HG02852 (cell line): ENCODE measurements around the gene NEMP1.
"Not testable (repeated sequence)": the region's sequence is repeated elsewhere in the genome, so short reads cannot be mapped to it uniquely, and the experiment has no call there.

Source experiments
- ATAC-seq: cut with Tn5 transposase; IDR thresholded peaks from one replicate; pipeline ENCODE4 v1.9.1; 2021; ENCODE audit warnings: mild to moderate bottlenecking, moderate library complexity; ENCODE audit not compliant: unreplicated experiment

Gene NEMP1

GRCh38 chr12:57091638-57092528 lies 13.3 kb upstream of the NEMP1 start:
- no peak for ATAC-seq

DNA sequence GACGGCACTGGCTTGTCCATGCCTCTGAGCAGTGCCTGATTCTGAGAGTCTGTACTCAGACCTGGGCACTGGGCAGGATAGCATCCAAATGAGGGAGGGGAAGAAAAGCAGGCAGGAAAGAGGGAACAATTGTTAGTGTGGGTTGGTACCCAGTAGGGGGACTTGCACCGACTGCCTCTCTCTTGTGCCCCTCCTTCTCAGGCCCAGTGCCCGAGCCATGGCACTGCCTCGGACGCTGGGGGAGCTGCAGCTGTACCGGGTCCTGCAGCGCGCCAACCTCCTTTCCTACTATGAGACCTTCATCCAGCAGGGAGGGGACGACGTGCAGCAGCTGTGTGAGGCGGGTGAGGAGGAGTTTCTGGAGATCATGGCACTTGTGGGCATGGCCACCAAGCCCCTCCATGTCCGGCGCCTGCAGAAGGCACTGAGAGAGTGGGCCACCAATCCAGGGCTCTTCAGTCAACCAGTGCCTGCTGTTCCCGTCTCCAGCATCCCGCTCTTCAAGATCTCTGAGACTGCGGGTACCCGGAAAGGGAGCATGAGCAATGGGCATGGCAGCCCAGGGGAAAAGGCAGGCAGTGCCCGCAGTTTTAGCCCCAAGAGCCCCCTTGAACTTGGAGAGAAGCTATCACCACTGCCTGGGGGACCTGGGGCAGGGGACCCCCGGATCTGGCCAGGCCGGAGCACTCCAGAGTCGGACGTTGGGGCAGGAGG lies 12.5 kb upstream of the NEMP1 start:
- no peak for ATAC-seq

DNA sequence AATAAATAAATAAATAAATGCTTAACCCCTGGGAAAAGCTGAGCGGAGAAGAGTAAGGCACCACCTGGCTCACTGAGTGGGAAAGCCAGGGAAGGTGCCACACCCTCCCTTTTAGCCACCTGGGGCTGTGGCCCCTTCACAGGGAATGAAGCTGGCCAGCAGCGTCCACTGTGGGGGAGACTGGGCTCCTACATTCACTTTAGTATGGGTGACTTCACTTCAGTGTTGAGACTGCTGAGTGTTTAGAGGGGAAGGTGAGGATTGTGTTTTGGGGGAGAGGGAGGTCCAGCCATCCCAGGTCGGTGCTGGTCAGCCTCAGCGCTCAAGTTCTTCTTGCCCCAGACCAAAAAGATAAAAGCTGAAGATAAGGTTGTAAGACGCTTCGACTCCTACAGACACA lies 11.9 kb upstream of the NEMP1 start:
- no peak for ATAC-seq

GRCh38 chr12:57089271-57090245 lies 11.0 kb upstream of the NEMP1 start:
- ATAC-seq, result no peak

GRCh38 chr12:57088354-57089270 lies 10.0 kb upstream of the NEMP1 start, which contains the start of gene NAB2:
Gene NAB2, plus strand, starts transcription at chr12:57089114. Its CDS starts 158 bp downstream, at chr12:57089272.
- ATAC-seq, result peak; percentile 45

DNA sequence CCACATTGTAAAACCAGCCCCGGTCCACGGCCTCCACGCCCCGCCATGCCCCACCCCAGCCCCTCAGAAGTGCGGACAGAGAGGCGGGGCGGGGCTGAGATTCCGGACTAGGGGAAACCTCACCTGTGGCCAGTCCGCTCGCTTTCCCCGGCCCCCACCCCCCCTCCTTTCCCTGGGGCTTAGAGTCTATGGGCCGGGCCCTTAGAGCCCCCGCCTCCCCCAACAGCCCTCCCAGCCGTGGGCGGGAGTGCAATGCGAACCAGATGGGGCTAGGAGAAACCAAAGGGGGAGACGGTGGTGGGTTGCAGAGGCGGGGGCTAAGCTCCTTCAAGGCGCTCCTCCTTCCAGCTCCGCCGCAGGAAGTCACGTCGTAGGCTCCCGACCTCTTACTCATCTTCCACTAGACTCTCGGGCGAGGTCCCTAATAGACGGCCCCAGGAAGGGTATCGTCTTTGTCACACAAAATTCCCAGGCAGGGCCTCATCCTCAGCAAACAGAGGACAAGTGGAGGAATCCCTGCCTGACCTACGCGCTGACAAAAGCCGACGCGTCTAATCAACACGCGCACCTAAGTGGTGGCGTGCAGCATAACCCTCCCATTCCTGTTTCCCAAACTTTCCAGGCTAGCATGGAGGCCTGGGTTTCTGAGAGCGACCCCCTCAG lies 9.2 kb upstream of the NEMP1 start:
- ATAC-seq, result peak; percentile 34

DNA sequence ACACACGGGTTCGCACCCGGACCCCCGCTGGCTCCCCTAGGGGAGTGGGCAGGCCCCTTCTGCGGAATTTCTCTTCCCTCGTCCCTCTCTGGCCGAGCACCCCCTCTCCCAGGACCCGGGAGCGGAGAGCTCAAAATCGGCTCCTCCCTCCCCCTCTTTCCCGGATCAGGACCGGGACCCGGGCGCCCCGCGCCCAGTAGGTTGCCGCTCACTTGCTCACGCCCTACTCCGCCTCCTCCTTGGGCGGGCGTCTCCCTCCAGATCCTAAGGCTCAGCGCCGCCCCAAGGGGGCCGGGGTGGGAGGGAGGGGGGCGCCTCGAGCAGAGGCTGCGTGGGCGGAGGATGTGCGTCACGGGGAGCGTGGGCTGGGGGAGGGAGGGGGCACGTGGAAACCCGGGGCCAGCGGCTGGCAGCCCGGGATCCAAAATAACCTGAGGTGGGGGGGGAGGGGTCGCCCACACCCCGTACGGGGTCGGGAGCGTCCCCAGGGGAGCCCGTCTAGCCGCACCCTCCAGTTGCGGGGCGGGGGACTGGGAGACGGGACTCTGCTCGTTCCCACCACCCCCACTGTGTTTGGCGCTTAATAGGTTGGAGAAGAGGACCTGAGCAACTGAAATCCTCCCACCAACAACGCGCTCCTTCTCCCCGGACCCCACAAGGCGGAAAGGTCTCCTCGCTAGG lies 8.6 kb upstream of the NEMP1 start:
- ATAC-seq, result peak; percentile 29

DNA sequence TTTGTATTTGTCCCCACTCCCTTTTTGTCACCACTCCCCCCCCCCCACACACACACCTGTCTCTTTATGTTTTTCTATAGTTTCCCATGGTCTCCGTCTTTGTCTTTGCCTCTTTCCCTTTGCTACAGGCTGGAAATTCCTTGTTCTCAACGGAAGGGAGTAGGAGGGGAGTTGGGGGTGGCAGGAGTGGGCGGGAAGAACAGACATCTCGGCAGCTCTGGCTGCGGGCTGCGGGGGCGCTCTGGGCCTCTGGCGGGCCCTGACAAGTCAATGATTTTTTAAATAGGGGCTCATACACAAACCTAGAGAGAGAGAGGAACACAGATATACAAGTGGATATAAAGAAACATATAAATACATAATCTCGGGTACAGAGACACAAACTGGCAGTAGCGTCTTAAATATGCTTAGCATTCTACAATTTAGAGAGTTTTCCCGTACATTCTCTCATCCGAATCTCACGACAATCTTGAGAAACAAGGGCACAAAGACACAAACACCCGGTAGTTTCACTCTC lies 8.0 kb upstream of the NEMP1 start:
- no peak for ATAC-seq

DNA sequence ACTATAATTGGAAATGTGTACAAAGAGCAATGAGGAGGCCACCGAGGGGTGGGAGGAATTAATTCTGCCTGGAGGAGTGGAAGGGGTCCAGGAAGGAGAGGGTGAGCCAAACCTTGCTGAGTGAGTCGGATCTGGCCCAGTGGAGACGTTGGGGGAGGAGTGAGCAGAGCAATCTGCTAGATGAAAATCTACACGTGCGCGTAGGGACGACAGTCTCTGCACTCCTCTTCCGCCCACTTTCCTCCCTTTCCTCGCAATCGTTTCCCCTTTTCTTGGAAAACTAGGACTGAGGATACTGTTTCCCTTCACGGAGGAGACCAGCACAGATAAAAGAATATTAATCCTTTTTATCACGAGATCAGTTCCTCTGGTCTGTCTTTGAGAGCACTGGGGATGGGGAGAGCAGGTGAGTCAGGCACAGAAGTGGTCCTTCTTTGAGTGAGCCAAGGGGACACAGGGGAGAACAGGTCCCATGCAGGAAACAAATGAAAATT lies 7.5 kb upstream of the NEMP1 start:
- no peak for ATAC-seq

DNA sequence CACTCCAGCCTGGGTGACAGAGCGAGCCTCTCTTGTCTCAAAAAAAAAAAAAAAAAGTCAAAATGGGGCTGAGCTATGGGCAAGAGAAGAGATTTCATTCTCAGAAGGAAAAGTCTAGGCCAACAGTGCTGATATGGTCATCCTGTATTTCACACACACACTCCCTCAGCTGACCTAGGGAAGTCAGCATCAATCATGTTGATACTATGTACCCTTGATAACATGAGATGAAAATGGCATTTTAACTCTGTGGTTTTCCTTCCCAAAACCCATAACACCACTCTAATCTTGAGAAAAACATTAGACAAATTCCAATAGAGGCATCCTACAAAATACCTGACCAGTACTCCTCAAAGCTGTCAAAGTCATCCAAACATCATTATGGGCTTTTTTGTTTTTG lies 2.3 kb upstream of the NEMP1 start:
- ATAC-seq, result no peak

DNA sequence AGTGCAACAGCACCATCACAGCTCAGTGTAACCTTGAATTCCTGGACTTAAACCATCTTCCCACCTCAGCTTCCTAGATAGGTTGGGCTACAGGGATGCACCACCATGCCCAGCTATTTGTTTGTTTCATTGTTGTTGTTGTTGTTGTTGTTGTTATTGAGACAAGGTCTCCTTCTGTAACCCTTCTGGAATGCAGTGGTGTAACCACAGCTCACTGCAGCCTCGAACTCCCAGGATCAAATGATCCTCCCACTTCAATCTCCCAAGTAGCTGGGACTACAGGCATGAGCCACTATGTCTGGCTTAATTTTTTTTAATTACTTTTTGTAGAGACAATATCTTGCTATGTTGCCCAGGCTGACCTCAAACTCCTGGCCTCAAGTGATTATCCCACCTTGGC lies 1.2 kb upstream of the NEMP1 start:
- no peak for ATAC-seq

- not testable (repeated sequence) for ATAC-seq
Measured at GRCh38 chr12:57073566-57074450, 4.8 kb downstream of the NEMP1 start.

DNA sequence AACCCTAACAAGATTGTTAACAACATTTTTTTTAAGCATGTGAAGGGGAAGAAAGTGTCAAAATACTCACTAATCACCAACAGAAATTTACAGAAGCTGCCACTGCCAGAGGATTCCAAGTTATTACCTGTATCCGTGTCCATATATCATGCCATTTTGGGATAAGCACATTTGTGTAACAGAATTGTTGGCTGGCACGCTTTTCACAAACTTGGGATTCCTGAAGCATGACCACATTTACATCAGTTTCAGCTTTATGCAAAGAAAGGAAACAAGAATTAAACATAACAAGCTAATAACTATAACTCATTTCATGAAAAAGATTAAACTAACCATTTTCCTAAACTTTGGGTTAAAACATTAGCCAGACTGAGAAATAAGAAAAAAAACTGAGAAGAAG lies 5.9 kb downstream of the NEMP1 start:
- no peak for ATAC-seq

DNA sequence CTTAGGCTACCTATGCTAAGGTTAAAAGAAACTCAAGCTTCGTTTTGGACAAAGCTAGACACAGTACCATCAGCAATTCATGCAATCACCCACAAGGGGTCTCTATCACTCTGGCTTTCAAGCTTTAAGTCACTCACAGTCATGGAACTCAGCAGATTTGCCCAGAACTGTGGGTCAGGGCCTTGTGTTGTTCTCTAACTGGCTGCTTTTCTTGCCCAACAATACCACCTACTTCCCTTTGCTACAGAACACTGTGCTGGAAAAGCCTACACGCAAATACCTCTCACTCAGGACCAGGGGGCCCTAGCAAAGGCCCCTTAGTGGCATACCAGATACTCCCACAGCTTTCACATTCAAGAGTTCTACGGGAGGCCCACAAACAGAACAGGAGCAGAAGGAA lies 9.1 kb downstream of the NEMP1 start:
- ATAC-seq, result peak; percentile 85

- ATAC-seq, result no peak
Measured at GRCh38 chr12:57066245-57066644, 12.3 kb downstream of the NEMP1 start.

DNA sequence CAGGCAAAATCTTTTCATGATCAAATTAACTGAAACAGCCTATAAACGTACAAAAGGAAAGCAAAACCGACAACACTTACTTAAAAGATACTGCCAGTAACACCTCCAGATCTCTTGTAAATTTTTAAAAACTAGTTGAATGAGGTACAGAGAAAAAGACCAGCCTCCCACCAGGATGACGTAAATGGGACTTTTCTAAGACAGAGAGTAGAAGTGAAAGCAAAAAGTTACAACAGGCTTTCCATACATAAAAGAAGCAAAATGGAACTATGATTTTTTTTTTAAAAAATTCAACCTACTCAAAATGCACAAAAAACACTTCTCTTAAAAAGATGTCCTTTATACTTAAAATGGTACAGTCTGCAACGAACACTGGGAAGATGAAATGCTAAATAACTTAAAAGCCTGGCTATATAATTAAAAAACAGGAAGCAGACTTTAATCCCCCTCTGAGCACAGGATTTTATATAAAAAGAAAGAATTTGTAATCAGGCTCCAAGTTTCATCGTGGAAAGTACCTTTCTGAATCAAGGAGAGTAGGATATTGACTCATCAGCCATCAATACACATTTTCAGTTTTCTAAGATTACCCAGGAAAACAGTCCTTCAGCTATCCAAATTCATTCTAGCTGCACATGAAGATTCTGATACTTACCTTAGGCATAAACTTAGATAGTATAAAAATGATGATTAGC lies 14.5 kb downstream of the NEMP1 start:
- ATAC-seq, result peak; percentile 81

DNA sequence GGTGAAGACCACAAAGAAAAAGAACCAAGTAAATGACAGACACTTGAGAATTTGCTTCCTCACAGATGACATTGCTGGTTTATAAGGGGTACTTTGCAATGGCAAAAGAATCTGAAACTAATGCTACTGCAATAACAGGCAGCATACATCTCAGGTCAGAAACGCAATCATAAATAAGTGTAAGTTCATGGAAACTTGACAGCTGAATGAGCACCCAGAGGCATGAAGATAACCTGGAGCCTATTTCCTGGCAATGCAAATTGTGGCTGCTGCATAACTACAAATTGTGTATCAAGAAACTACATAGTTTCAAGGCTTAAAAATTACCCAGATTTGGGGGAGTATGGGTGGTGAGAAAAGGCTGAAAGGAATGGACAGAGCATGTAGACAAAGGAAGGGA lies 20.1 kb downstream of the NEMP1 start:
- ATAC-seq, result no peak
